GM18498 (cell line): ENCODE results near the gene RAD52.

Source experiments
- ATAC-seq: cut with Tn5 transposase; IDR thresholded peaks from one replicate; pipeline ENCODE4 v1.9.1; 2021; ENCODE audit warnings: mild to moderate bottlenecking, moderate library complexity; ENCODE audit not compliant: unreplicated experiment

The RAD52 gene

DNA sequence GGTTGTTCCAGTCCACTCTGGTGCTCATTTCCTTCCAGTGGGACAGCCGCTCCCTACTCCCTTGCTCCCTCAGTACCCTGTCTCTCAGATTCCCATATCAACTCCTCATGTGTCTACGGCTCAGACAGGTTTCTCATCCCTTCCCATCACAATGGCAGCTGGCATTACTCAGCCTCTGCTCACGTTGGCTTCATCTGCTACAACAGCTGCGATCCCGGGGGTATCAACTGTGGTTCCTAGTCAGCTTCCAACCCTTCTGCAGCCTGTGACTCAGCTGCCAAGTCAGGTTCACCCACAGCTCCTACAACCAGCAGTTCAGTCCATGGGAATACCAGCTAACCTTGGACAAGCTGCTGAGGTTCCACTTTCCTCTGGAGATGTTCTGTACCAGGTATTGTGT lies 69.9 kb downstream of the RAD52 start:
- ATAC-seq = no peak

DNA sequence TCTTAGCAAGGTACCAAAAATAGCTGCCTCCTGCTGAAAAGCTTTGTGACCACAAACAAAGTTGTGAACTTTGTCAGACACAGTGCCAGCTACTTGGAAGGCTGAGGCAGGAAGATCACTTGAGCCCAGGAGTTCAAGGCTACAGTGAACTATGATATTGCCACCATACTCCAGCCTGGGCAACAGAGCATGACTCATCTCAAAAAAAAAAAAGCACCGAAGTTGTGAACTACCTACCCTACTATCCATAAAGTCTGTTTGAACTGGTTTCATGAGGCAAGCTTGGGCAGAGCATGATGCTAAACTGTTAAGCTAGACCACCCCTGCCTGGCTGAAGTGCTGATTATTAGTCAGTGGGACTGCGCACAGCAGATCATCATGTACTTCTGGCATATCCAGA lies 75.5 kb downstream of the RAD52 start:
- ATAC-seq = no peak

- no peak for ATAC-seq
These were observed 79.1 kb downstream of the RAD52 start for GRCh38 chr12:870378-870777.

- no peak for ATAC-seq
These were observed 80.8 kb downstream of the RAD52 start for GRCh38 chr12:868722-869121.

GRCh38 chr12:867905-868304 lies 81.6 kb downstream of the RAD52 start:
- ATAC-seq = no peak

DNA sequence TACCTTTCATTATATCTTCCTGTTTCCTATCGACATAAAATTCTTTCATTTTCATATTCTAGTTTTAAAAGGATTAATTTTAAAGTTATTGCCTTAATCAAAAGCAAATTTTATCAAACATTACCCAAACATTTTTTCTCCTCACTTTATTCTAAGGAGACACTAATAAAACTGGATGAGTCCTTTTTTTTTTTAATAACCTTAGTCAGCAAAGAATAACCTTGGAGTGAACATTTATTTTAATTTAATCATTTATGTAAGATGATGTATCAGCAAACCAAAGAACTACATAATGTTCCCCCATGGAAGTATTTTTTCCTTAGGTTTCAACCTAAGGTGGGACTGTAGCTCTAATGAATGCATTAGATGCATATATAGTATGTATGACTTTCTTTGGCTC lies 83.9 kb downstream of the RAD52 start:
- no peak for ATAC-seq

- no peak for ATAC-seq
These were observed 86.2 kb downstream of the RAD52 start for GRCh38 chr12:863285-863684.

DNA sequence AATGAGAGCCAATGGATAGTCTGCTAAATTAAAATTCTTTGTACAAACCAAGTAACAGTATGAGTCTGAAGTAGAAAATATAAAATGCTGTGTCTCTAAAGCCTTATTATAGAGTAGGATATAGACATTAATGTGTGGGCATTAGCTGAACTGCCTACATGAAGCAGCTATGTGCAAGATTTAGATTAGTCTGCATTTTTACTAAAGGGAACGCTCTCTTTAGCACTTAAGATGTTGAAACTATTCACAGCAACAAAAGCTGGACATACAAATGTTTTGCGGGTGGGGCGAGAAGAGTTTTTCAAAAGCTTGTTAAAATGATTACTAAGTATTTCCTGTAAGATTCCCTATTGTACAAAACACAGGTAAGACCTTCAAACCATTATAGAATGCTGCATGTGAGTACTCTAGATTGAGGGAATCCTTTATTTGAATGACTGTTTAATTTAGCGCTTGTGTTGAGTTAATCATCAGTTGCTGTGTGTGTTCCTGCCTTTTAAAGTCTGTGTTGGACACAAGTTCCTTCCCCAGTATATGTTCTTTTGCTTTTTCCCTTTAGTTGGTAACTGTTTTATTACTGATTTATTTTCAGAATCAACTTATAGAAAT lies 87.1 kb downstream of the RAD52 start:
- no peak for ATAC-seq
